B cell (primary cell): ENCODE results near the gene ACSL4. TPM values are rescaled to one million over a fixed set of nuclear protein-coding genes. Genes with fewer than 3 reads are reported as not detected.

Experiments
- ATAC-seq: fragments of 200-7000 bp; cut with Tn5 transposase; one replicate; pipeline ENCODE4 v1.10.0; 2021; ENCODE audit warnings: low read depth, mild to moderate bottlenecking, moderate number of reproducible peaks, moderate library complexity
- CTCF ChIA-PET: fragments of 350-600 bp; sonication (Branson Sonifier 250); formaldehyde crosslinking; loops from one replicate; lab custom pipeline; 2021; ENCODE audit warnings: antibody characterized with exemption, inconsistent platforms; lab: Charles Lee
- POLR2A ChIA-PET: fragments of 350-600 bp; sonication (Branson Sonifier 250); formaldehyde crosslinking; loops from one replicate; lab custom pipeline; 2021; ENCODE audit warnings: antibody characterized with exemption; lab: Charles Lee
- DNase-seq: peaks from one replicate; pipeline ENCODE4 v3.0.0; 2013
- H2AFZ ChIP-seq: 2 replicates; pipeline ENCODE4 v1.6.1; 2012; ENCODE audit warnings: mild to moderate bottlenecking, low read depth, low read length; ENCODE audit not compliant: insufficient read depth, poor library complexity, severe bottlenecking
- H3K27ac ChIP-seq, 2 donors: 1 replicate in 1 of 2; 2 replicates in 1 of 2; pipeline ENCODE4 v1.5.1; 2012 to 2013; ENCODE audit warnings: low read length in 2 of 2, mild to moderate bottlenecking in 2 of 2, moderate library complexity in 1 of 2
- H3K27me3 ChIP-seq, 4 experiments: fragments of 200-600 bp in 1 of 4; sonication (generic) in 1 of 4; replicated peaks in 1 of 4; 1 replicate in 2 of 4; 2 replicates in 2 of 4; pipeline versions ENCODE4 v1.6.1 to v1.7.0; 2013 to 2016; ENCODE audit warnings: low read length in 3 of 4, mild to moderate bottlenecking in 2 of 4, mixed read lengths in 1 of 4, moderate library complexity in 1 of 4; ENCODE audit not compliant: insufficient read depth in 4 of 4, control insufficient read depth in 3 of 4; ENCODE audit errors: control extremely low read depth in 1 of 4
- H3K36me3 ChIP-seq, 2 experiments: replicated peaks in 1 of 2; 1 replicate in 1 of 2; 2 replicates in 1 of 2; pipeline versions ENCODE4 v1.6.1 to v1.7.1; 2013; ENCODE audit warnings: low read length in 1 of 2; ENCODE audit not compliant: insufficient read depth in 2 of 2, control insufficient read depth in 1 of 2; ENCODE audit errors: control extremely low read depth in 1 of 2, extremely low read depth in 1 of 2
- H3K4me1 ChIP-seq, 2 donors: fragments of 200-600 bp in 1 of 2; sonication (generic) in 1 of 2; 1 replicate in 1 of 2; 2 replicates in 1 of 2; pipeline versions ENCODE4 v1.5.1 to v1.6.1; 2013 to 2017; ENCODE audit warnings: low read length in 2 of 2; ENCODE audit not compliant: control insufficient read depth in 2 of 2, insufficient read depth in 2 of 2
- H3K4me2 ChIP-seq: replicated peaks from 2 replicates; pipeline ENCODE3; 2012; ENCODE audit warnings: mild to moderate bottlenecking, low read depth, low read length; ENCODE audit not compliant: poor library complexity, severe bottlenecking
- H3K4me3 ChIP-seq, 5 experiments: fragments of 200-600 bp in 1 of 5; sonication (generic) in 1 of 5; 1 replicate in 3 of 5; 2 replicates in 2 of 5; pipeline versions ENCODE4 v1.5.1 to v1.7.0; 2011 to 2016; ENCODE audit warnings: low read length in 4 of 5, mild to moderate bottlenecking in 4 of 5, low read depth in 2 of 5, control low read depth in 1 of 5, moderate library complexity in 1 of 5; ENCODE audit not compliant: insufficient read depth in 1 of 5; ENCODE audit errors: control extremely low read depth in 1 of 5, extremely low read depth in 1 of 5
- H3K79me2 ChIP-seq: fragments of 200-600 bp; sonication (generic); one replicate; pipeline ENCODE4 v1.6.0; 2016; ENCODE audit warnings: low read length; ENCODE audit not compliant: control insufficient read depth, insufficient read depth
- H3K9ac ChIP-seq: fragments of 200-600 bp; sonication (generic); 2 replicates; pipeline ENCODE4 v1.6.1; 2017; ENCODE audit warnings: mild to moderate bottlenecking, low read length, moderate library complexity
- H3K9me3 ChIP-seq, 3 donors: one replicate each; pipeline versions ENCODE4 v1.6.1 to v1.7.1; 2013; ENCODE audit warnings: low read length in 2 of 3; ENCODE audit not compliant: control insufficient read depth in 2 of 3, insufficient read depth in 1 of 3; ENCODE audit errors: control extremely low read depth in 1 of 3
- H4K20me1 ChIP-seq: 2 replicates; pipeline ENCODE4 v1.6.0; 2012; ENCODE audit warnings: mild to moderate bottlenecking, low read length; ENCODE audit not compliant: insufficient read depth, control insufficient read depth, poor library complexity, severe bottlenecking
- H3K27ac Mint-ChIP-seq: one replicate; pipeline ENCODE4 v1.8.0; 2021; ENCODE audit warnings: mixed read lengths
- H3K27me3 Mint-ChIP-seq: one replicate; pipeline ENCODE4 v1.8.0; 2021; ENCODE audit warnings: mixed read lengths
- H3K4me1 Mint-ChIP-seq: one replicate; pipeline ENCODE4 v1.8.0; 2021; ENCODE audit warnings: mixed read lengths
- H3K4me3 Mint-ChIP-seq: one replicate; pipeline ENCODE4 v1.8.0; 2021; ENCODE audit warnings: mixed read lengths
- H3K9me3 Mint-ChIP-seq: one replicate; pipeline ENCODE4 v1.8.0; 2022; ENCODE audit warnings: mixed read lengths; ENCODE audit not compliant: insufficient read depth
- EZH2 ChIP-seq: IDR thresholded peaks from 2 replicates; pipeline ENCODE4 v1.6.1; 2012; ENCODE audit warnings: borderline replicate concordance, low read depth, mild to moderate bottlenecking, moderate library complexity, low read length; ENCODE audit not compliant: insufficient read depth, poor library complexity, severe bottlenecking
- WGBS: methylation state at CpG from one replicate; pipeline ENCODE4 v1.1.5; 2013; ENCODE audit warnings: missing lambda C conversion rate; ENCODE audit not compliant: insufficient coverage; 5-methylcytosine and 5-hydroxymethylcytosine counted together
- intact Hi-C: fragments of 100-400 bp; cut with micrococcal nuclease; formaldehyde crosslinking; loops from one replicate; pipeline ENCODE4 v1.10.0; 2022
- polyA plus RNA-seq: library from polyadenylated mRNA; depleted of rRNA; stranded (reverse); fragments of >200 nt; gene quantifications from 2 replicates; pipeline ENCODE4 v1.2.3, GENCODE V29; 2012
- total RNA-seq, 2 donors: library from RNA; stranded (reverse); fragments of 120-200 nt in 1 of 2; gene quantifications; 1 replicate in 1 of 2; 2 replicates in 1 of 2; pipeline versions ENCODE4 v1.2.3 to v1.2.4, GENCODE V29; 2013 to 2022
- TF ChIP-seq, protein P1 (sequence below): fragments of 200-600 bp; IDR thresholded peaks from one replicate; pipeline ENCODE4 v1.8.0; 2022; ENCODE audit warnings: antibody characterized with exemption, mild to moderate bottlenecking

Gene ACSL4
- total and polyA plus RNA-seq, 2 donors (not counting 1 experiment from before 2014, with no cell fraction given), result 4.0 to 29.1 TPM

GRCh38 chrX:109770780-109771179, 37.7 kb upstream of the ACSL4 start:
- H3K9ac ChIP-seq, result no peak overlapping the region
- Mint-ChIP-seq H3K4me3 (no peak overlapping the region), H3K4me1 (no peaks in the 10 kb centered on the region), H3K9me3 (no peaks in the 10 kb centered on the region), H3K27ac (no peak overlapping the region), H3K27me3 (no peaks in the 10 kb centered on the region)
- no CpG with 5 or more reads among the region's 2 CpGs for WGBS
- no peak for TF ChIP-seq EZH2
- TF ChIP-seq, protein P1, sequence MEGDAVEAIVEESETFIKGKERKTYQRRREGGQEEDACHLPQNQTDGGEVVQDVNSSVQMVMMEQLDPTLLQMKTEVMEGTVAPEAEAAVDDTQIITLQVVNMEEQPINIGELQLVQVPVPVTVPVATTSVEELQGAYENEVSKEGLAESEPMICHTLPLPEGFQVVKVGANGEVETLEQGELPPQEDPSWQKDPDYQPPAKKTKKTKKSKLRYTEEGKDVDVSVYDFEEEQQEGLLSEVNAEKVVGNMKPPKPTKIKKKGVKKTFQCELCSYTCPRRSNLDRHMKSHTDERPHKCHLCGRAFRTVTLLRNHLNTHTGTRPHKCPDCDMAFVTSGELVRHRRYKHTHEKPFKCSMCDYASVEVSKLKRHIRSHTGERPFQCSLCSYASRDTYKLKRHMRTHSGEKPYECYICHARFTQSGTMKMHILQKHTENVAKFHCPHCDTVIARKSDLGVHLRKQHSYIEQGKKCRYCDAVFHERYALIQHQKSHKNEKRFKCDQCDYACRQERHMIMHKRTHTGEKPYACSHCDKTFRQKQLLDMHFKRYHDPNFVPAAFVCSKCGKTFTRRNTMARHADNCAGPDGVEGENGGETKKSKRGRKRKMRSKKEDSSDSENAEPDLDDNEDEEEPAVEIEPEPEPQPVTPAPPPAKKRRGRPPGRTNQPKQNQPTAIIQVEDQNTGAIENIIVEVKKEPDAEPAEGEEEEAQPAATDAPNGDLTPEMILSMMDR, result no peak
- H4K20me1 ChIP-seq, result no peaks in the 10 kb centered on the region
- ATAC-seq (no peak), DNase-seq (no peak)
- no peak overlapping the region for H3K27ac ChIP-seq
- intact Hi-C loops, result no loop called here
- ChIA-PET CTCF (no interaction called here), POLR2A (no interaction called here)
- H3K79me2 ChIP-seq, result no peaks in the 10 kb centered on the region
- no peak overlapping the region for H3K4me2 ChIP-seq
- no peak overlapping the region for H2AFZ ChIP-seq
- no peak overlapping the region for H3K4me3 ChIP-seq
- no peaks in the 10 kb centered on the region for H3K27me3 ChIP-seq
- H3K9me3 ChIP-seq, result peaks cover 0 to 2% (median 0%) of the 10 kb centered on the region in 3 donors
- no peaks in the 10 kb centered on the region for H3K4me1 ChIP-seq
- no peaks in the 10 kb centered on the region for H3K36me3 ChIP-seq

DNA sequence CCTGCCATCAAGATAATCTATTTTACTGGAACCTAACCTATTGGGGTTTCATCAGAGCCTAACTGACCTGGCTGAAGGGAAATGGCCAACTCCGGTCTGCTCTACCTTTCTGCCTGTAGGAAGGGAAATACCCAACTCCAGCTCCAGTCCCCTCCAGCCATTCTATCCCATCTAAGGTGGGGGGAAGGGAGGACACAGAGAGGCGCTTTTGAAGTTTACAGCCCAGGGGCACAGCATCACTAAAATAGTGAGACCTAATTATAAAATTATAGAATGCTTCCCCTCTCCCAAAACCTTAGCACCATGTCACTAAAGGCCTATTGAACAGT, 27.8 kb upstream of the ACSL4 start:
- ATAC-seq (no peak), DNase-seq (no peak)
- Histone ChIP-seq H3K9me3 (no peaks in the 10 kb centered on the region), H3K36me3 (no peaks in the 10 kb centered on the region), H4K20me1 (no peaks in the 10 kb centered on the region), H3K4me2 (no peak overlapping the region), H3K4me3 (no peak overlapping the region), H3K27me3 (no peaks in the 10 kb centered on the region), H3K79me2 (no peaks in the 10 kb centered on the region), H3K4me1 (no peaks in the 10 kb centered on the region), H3K27ac (no peak overlapping the region), H3K9ac (no peak overlapping the region), H2AFZ (no peak overlapping the region)
- H3K4me1 Mint-ChIP-seq, result no peaks in the 10 kb centered on the region
- no peak for TF ChIP-seq EZH2
- TF ChIP-seq, protein P1, result no peak
- no peaks in the 10 kb centered on the region for H3K9me3 Mint-ChIP-seq
- H3K27me3 Mint-ChIP-seq, result no peaks in the 10 kb centered on the region
- no peak overlapping the region for H3K27ac Mint-ChIP-seq
- intact Hi-C loops, result no loop called here
- no peak overlapping the region for H3K4me3 Mint-ChIP-seq
- ChIA-PET CTCF (no interaction called here), POLR2A (no interaction called here)
- WGBS, result no CpG with 5 or more reads among the region's 2 CpGs
